Activated CD8-positive, alpha-beta memory T cell treated with anti-CD3 and anti-CD28 coated beads, Interleukin-2, amount 50 U/mL, for 1 hour (primary cell): ENCODE results near the gene HOMER2.
"Not testable (repeated sequence)": the region's sequence is repeated elsewhere in the genome, so short reads cannot be mapped to it uniquely, and the experiment has no call there.

ENCODE experiments used
- DNase-seq: peaks from one replicate; pipeline ENCODE4 v3.0.0-alpha.2; 2020; ENCODE audit errors: extremely low read depth

HOMER2 gene

DNA sequence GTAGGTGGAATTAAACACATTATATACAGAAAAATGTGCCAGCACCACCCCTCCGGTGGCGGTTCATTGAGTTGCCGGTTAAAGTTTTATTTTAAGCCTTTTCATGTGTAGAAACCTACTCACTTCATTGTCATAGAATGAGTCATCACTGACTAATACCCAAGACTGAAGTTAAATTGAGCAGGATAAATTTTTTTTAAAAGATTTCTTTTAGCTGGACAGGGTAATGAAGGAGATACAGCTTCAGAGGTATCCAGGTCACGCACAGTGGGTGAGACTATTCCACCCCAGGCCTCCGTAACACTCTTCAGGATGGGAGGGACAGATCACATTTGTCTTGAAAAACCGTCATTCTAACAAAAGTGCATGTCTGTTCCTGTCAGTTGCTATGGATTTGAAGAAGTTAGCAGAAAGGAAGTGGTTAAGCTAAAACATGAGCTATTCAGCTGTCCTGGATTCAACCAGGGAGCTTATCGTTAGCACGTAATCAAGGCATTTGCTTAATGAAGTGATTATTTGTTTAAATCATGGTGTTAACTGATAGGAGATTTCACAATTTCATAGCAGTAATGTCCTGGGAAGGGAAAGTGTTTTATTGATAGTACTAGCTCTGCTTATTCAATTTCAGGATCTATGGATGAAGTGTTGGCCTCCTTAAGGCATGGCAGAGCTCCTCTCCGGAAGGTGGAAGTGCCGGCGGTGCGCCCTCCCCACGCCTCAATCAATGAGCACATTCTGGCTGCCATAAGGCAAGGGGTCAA is 119.7 kb downstream of the HOMER2 start:
- DNase-seq: no peak

DNA sequence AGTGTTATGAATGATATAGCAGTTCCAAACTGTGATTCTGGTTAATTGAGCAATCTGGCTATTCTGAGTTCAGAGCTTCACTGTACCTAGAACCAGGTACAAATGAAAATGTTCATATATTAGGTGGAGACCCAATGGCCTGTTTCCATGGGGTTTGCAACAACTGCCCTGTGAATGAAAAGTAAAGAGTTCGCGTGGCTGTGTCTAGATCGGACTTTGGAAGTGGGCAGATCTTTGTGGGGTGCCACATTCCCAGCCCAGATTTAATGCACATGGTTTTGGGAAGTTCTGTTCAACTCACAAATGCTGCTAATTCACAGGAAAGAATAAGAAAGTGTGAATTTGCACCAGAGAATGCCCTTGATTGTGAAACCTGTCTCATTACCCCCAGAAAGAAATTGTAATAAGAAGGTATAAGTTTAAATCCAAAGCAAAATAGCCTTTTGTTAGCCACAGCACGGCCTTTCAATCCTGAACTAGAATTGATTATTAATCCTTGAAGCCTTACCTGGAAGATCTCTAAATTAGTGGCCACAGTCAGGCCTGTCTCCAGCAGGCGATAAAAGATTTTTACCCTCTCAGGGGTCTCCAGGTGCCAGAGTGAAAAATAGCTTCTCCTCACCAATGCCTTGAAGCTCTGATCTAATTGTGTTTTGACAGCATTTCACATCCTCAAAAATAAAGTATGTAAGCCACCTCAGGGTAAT is 120.5 kb downstream of the HOMER2 start:
- no peak for DNase-seq

- DNase-seq: no peak
Observed at GRCh38 chr15:82830427-82831173, 121.9 kb downstream of the HOMER2 start.

DNA sequence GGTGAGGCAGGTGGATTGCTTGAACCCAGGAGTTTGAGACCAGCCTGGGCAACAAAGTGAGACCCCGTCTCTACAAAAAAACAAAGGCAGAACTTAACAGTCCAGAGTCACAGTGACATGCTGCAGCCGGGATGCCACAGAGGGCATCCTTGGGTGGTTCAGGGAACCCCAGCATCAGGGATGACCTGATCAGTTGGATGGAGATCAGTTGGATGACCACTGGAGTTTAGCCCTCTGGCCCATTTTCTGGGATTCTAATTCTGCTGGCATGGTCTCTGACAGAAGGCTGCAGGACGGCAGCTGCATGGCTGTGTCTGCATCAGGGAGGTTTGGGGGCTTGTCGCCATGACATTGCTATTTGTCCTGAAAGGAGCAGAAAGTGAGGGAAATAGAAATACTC is 123.3 kb downstream of the HOMER2 start:
- no peak for DNase-seq

DNA sequence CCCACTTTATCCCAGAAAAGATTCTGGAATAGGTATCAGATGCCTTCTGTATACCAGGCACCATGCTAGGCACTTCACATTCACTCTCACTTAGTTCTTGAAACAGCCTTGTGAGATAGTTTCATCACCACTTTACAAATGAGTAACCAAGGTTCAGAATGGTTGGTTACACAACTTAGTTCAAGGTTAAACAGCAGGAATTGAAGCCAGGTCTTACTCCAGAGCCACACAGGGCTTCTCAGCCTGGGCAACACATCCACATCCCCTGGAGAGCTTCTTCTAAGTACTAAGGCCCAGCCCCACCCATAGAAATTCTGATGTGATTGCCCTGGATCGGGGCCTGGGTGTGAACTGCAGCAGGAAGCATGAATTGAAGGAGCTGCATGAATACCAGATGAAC is 124.4 kb downstream of the HOMER2 start:
- DNase-seq: no peak

GRCh38 chr15:82823049-82823448 is 129.5 kb downstream of the HOMER2 start:
- DNase-seq: no peak

- DNase-seq: not testable (repeated sequence)
Observed at GRCh38 chr15:82821851-82822250, 130.7 kb downstream of the HOMER2 start.

DNA sequence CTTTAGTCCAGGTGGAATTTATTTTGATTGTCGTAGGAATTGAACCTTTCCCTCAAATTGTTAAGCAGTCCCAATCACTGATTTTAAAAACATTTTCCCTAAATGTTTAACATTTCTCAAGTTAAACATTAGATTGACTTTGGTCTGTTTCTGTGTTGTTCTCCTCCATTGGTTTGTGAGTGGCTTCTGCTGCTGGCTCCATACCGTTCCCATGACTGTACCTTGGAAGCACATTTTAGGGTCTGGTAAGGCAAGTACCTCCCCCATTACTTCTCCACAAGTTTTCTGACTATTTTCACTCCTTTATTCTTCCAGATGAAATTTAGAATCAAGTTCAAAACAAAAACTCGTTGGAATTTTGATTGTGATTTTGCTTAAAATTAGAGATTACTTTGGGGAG is 131.1 kb downstream of the HOMER2 start:
- DNase-seq: not testable (repeated sequence)

DNA sequence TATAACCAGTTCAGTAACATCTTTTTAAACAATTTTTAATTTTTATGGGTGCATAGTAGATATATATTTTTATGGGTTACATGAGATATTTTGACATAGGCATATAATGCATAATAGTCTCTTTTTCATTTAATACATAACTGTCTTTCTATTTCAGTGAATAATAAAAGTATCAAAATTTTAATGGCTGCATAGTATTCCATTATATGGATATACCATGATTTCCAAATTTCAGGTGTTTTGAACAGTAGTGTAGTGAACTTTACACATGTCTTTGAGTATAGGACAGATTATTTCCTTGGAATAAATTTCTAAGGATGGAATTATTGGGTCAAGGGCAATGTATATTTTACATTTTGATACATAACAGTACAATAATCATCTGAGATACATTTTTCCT is 132.4 kb downstream of the HOMER2 start:
- no peak for DNase-seq

GRCh38 chr15:82812994-82813393 is 139.5 kb downstream of the HOMER2 start:
- no peak for DNase-seq

DNA sequence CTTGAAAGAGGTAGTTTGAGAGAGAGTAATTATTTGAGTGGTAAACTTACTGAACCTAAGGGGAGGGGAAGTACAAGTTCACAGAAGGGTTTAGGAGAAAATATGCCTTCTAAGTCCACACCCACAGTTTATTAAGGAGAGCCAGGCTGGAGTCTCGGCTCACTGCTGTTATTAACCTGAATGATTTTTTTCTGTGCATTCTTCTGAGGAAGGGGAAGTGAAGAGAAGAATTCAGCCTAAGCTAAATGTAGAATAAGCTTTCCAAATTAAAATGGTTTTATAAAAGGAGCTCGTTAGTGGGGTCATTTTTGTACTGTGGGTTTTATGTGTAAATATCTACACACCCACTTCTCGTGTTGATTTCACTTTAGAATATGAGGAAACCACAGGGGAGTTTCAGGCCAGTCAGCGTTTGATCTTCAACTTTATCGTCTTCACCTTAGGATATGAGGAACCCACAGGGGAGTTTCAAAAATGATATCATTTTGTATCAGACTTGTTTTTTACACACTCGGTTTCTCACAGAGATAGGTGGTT is 141.6 kb downstream of the HOMER2 start:
- DNase-seq: no peak

DNA sequence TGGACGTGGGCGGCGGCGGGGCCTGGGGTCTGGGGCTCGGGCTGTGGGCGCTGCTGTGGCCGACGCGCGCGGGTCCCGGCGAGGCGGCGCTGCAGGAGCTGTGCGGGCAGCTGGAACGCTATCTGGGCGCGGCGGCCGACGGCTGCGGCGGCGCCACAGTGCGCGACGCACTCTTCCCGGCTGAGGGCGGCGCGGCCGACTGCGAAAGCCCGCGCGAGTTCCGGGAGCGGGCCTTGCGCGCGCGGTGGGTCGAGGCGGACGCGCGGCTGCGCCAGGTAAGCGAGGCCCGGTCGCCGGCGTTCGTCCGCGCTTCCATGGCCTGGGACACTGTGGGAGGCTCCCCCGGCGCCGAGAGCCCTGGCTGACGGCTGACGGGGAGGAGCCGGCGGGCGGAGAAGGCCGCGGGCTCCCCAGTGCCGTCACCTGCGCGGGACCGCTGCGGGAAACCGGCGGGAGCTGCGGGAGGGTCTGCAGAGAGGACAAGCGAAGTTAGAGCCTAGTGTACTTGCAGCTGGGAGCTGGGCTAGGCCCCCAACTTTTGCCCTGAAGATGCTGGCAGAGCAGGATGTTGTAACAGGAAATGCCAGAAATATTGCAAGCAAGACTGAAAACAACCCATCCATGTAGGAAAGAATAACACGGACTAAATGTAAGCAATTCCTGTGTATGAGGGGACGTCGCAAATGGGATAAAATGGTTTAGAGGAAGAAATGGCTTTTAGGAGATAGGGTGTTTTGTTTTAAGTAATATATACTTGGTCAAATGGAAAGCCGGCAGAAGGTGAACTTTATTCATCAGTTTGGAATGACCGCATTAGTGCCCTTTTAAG is 142.2 kb downstream of the HOMER2 start:
- no peak for DNase-seq

GRCh38 chr15:82809308-82810060 is 143.0 kb downstream of the HOMER2 start, which contains the start of gene WHAMM:
WHAMM (plus strand) TSS chr15:82809628; CDS start chr15:82809727, 99 bp downstream.
- DNase-seq: peak; percentile 89

DNA sequence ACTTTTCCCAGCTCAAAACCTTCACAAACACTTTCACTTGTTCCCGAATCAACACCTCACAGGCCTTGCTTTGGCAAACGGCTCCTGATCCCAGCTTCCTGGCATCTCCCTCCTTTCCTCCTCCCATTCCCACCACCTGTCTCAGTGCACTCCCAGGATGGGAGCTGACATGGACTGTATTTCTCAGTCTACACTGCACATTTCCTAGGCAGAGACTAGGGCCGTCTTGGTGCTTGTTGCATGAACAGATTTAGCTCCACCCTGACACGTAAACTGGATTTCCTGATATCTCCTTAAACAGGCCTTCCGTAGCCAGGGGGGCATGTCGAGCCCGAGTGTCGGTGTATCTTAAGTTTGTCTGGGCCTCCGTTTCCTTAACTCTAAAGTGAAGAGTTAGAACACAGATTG is 143.9 kb downstream of the HOMER2 start:
- no peak for DNase-seq

- DNase-seq: no peak
Observed at GRCh38 chr15:82807920-82808633, 144.4 kb downstream of the HOMER2 start.

- DNase-seq: no peak
Observed at GRCh38 chr15:82805994-82806406, 146.5 kb downstream of the HOMER2 start, which contains the start of gene FSD2. FSD2 (minus strand) TSS chr15:82806069; CDS start chr15:82787390, 18,679 bp downstream.

DNA sequence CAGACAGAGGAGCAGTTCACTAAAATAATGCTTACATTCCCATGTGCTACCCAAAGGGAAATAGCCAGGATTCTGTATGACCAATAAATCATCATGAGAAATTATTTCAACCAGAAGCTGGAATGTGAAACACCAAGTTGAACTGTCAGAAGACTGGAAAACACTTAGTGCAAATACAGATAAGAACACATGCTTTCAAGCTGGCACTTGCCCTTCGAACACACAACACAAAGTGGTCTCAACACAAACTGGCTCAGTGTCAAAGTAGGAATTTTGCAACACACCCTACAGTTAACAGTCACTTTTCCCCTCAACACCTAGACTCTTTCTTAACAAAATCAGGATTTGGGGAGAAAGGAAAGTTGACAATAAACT is 148.0 kb downstream of the HOMER2 start:
- DNase-seq: no peak

DNA sequence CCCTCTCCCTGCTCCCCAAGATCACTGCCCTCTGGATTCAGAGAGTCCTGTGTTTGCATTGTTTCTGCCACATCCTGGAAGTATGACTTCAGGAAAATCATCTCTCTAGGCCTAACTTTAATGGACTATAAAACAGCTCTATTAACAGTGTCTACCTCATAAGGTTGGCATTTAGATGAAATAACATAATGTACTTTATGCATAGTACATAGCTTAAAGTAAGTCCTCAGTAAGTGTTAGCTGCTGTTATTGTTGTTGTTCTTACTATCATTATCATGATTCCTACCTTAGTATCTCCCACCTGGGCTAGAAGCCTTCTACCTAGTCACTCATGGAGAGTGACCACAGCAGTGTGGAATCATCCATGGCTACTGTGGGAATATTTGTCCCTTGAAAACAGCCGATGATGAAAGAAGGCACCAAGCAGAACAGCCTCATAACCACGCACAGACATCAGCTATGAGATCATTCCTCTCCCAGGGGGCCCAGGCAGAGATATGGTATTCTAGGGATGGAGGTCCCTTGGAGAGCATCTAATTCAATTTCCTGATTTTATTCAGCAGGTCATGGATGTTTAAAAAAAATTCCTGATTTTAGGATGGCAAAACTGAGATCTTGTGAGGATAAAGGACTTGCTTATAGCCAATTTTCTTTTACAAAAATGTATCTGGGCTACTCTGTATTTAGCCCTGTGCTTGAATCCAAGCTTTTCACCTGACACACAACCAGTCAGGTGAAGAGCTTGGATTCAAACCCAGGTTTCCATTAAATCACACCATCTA is 148.5 kb downstream of the HOMER2 start:
- DNase-seq: no peak

GRCh38 chr15:82802497-82802896 is 150.0 kb downstream of the HOMER2 start:
- no peak for DNase-seq
